Fibroblast of upper back skin (primary cell): ENCODE measurements around the gene SRSF2.
"Not testable (repeated sequence)": the region's sequence is repeated elsewhere in the genome, so short reads cannot be mapped to it uniquely, and the experiment has no call there.

Source experiments
- DNase-seq: peaks from one replicate; pipeline ENCODE4 v3.0.0-alpha.2; 2013

SRSF2 gene

GRCh38 chr17:76720211-76720610, 16.9 kb downstream of the SRSF2 start:
- no peak for DNase-seq

- DNase-seq, result no peak
These were observed 18.6 kb downstream of the SRSF2 start for GRCh38 chr17:76718516-76718915.

- peak; percentile 96 for DNase-seq
These were observed 20.3 kb downstream of the SRSF2 start for GRCh38 chr17:76716839-76717215.

- peak; percentile 98 for DNase-seq
These were observed 20.8 kb downstream of the SRSF2 start for GRCh38 chr17:76716146-76716838.

GRCh38 chr17:76715496-76715830, 21.7 kb downstream of the SRSF2 start:
- DNase-seq, result no peak

GRCh38 chr17:76714822-76715495, 22.2 kb downstream of the SRSF2 start:
- peak; percentile 58 for DNase-seq

- no peak for DNase-seq
These were observed 22.8 kb downstream of the SRSF2 start for GRCh38 chr17:76714336-76714735.

- no peak for DNase-seq
These were observed 23.4 kb downstream of the SRSF2 start for GRCh38 chr17:76713765-76714164.

- not testable (repeated sequence) for DNase-seq
These were observed 24.8 kb downstream of the SRSF2 start for GRCh38 chr17:76712321-76712720.

GRCh38 chr17:76710863-76711611, 26.1 kb downstream of the SRSF2 start, which contains the start of gene MXRA7:
Gene MXRA7, minus strand, starts transcription at chr17:76710965. Its CDS starts 19 bp downstream, at chr17:76710946.
- peak; percentile 69 for DNase-seq

- not testable (repeated sequence) for DNase-seq
These were observed 26.9 kb downstream of the SRSF2 start for GRCh38 chr17:76709951-76710862.

- DNase-seq, result peak; percentile 99
These were observed 27.8 kb downstream of the SRSF2 start for GRCh38 chr17:76709077-76709950.

GRCh38 chr17:76707985-76708807, 28.9 kb downstream of the SRSF2 start:
- DNase-seq, result no peak

- DNase-seq, result no peak
These were observed 30.3 kb downstream of the SRSF2 start for GRCh38 chr17:76706817-76707216.

GRCh38 chr17:76704805-76705204, 32.3 kb downstream of the SRSF2 start:
- DNase-seq, result no peak

GRCh38 chr17:76702941-76703637, 34.0 kb downstream of the SRSF2 start:
- no peak for DNase-seq

- no peak for DNase-seq
These were observed 35.1 kb downstream of the SRSF2 start for GRCh38 chr17:76702076-76702475.

- DNase-seq, result no peak
These were observed 35.6 kb downstream of the SRSF2 start for GRCh38 chr17:76701471-76701967.

GRCh38 chr17:76700617-76701470, 36.3 kb downstream of the SRSF2 start:
- peak; percentile 71 for DNase-seq
